WERI-Rb-1 (cell line): ENCODE results near the gene MXRA5.
A peak's percentile ranks its signal among the peaks of the same experiment; 100 is the strongest.

Source experiments
- DNase-seq: peaks from one replicate; pipeline ENCODE4 v3.0.0-alpha.2; 2020
- H3K27ac ChIP-seq: fragments of 250-450 bp; sonication (Bioruptor Pico); 2 replicates; pipeline ENCODE4 v1.5.1; 2020; ENCODE audit warnings: mild to moderate bottlenecking, moderate library complexity
- H3K27me3 ChIP-seq: fragments of 250-450 bp; sonication (Bioruptor Pico); 2 replicates; pipeline ENCODE4 v1.5.1; 2021; ENCODE audit warnings: mild to moderate bottlenecking, low read depth, moderate library complexity; ENCODE audit not compliant: insufficient read depth, severe bottlenecking
- H3K36me3 ChIP-seq: fragments of 250-450 bp; sonication (Bioruptor Pico); 2 replicates; pipeline ENCODE4 v1.5.1; 2020; ENCODE audit warnings: mild to moderate bottlenecking, moderate library complexity
- H3K4me3 ChIP-seq: 2 replicates; pipeline ENCODE4 v1.5.1; 2011; ENCODE audit warnings: low read depth, mild to moderate bottlenecking, control low read depth, low read length
- H3K9me3 ChIP-seq: fragments of 250-450 bp; sonication (Bioruptor Pico); 2 replicates; pipeline ENCODE4 v1.5.1; 2021; ENCODE audit warnings: mild to moderate bottlenecking, moderate library complexity; ENCODE audit not compliant: severe bottlenecking
- CTCF ChIP-seq: IDR thresholded peaks from 2 replicates; pipeline ENCODE4 v1.5.1; 2011; ENCODE audit warnings: low read depth, mild to moderate bottlenecking, control low read depth, inconsistent platforms, low read length

MXRA5 gene

GRCh38 chrX:3317191-3317718 is 29.2 kb downstream of the MXRA5 start:
- H3K36me3 ChIP-seq, result no peaks in the 10 kb centered on the region
- no peak overlapping the region for H3K27ac ChIP-seq
- peaks cover 2% of the 10 kb centered on the region for H3K27me3 ChIP-seq
- H3K9me3 ChIP-seq, result no peaks in the 10 kb centered on the region
- no peak overlapping the region for H3K4me3 ChIP-seq
- no peak for TF ChIP-seq CTCF
- DNase-seq, result no peak

- H3K27ac ChIP-seq, result no peak overlapping the region
- no peak for TF ChIP-seq CTCF
- no peak overlapping the region for H3K4me3 ChIP-seq
- no peak for DNase-seq
- no peaks in the 10 kb centered on the region for H3K36me3 ChIP-seq
- H3K9me3 ChIP-seq, result no peaks in the 10 kb centered on the region
- no peaks in the 10 kb centered on the region for H3K27me3 ChIP-seq
Observed at GRCh38 chrX:3312109-3312508, 34.3 kb downstream of the MXRA5 start.

GRCh38 chrX:3307881-3308280 is 38.6 kb downstream of the MXRA5 start:
- DNase-seq, result no peak
- no peak overlapping the region for H3K27ac ChIP-seq
- H3K4me3 ChIP-seq, result no peak overlapping the region
- no peaks in the 10 kb centered on the region for H3K27me3 ChIP-seq
- no peaks in the 10 kb centered on the region for H3K36me3 ChIP-seq
- no peaks in the 10 kb centered on the region for H3K9me3 ChIP-seq
- no peak for TF ChIP-seq CTCF

- no peak overlapping the region for H3K4me3 ChIP-seq
- no peaks in the 10 kb centered on the region for H3K9me3 ChIP-seq
- no peak for DNase-seq
- no peak overlapping the region for H3K27ac ChIP-seq
- no peaks in the 10 kb centered on the region for H3K27me3 ChIP-seq
- H3K36me3 ChIP-seq, result no peaks in the 10 kb centered on the region
- TF ChIP-seq CTCF, result no peak
Observed at GRCh38 chrX:3299636-3300035, 46.8 kb downstream of the MXRA5 start.

GRCh38 chrX:3295731-3296130 is 50.7 kb downstream of the MXRA5 start:
- no peak for TF ChIP-seq CTCF
- peak; percentile 19 for DNase-seq
- Histone ChIP-seq H3K4me3 (no peak overlapping the region), H3K27me3 (no peaks in the 10 kb centered on the region), H3K36me3 (no peaks in the 10 kb centered on the region), H3K27ac (no peak overlapping the region), H3K9me3 (no peaks in the 10 kb centered on the region)

- no peaks in the 10 kb centered on the region for H3K9me3 ChIP-seq
- TF ChIP-seq CTCF, result no peak
- no peaks in the 10 kb centered on the region for H3K36me3 ChIP-seq
- DNase-seq, result no peak
- H3K4me3 ChIP-seq, result no peak overlapping the region
- H3K27ac ChIP-seq, result no peak overlapping the region
- H3K27me3 ChIP-seq, result no peaks in the 10 kb centered on the region
Observed at GRCh38 chrX:3293251-3293650, 53.2 kb downstream of the MXRA5 start.
